ENCODE measurements around the gene INAVA. TPM values are rescaled to one million over a fixed set of nuclear protein-coding genes. Genes with fewer than 3 reads are reported as not detected.

The INAVA gene
- total RNA-seq, 1 donor from 2014 or later, result not detected

DNA sequence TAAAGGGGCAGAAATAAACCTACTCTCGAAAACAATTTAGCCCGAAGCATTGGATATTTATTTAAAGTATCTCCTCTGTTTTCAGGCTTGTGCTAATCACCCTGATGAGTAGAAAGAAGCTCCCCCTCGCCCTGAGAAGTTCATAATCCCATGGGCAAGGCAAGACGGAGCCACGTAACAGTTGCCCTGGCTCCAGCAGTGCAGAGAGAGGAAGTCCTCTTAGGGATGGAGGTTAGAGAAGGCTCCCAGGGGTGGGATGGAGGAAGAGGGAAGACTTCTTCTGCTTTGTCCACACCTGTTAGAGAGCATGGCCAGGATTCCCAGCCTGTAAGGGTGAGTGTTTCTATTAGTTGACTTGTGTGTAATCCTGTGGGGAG, 25.3 kb upstream of the INAVA start:
- Mint-ChIP-seq H3K4me3 (no peak overlapping the region), H3K27ac (no peak overlapping the region), H3K9me3 (no peaks in the 10 kb centered on the region), H3K4me1 (peaks cover 13% of the 10 kb centered on the region), H3K27me3 (peaks cover 47% of the 10 kb centered on the region), H3K36me3 (ENCODE audit: low read depth) (no peaks in the 10 kb centered on the region)
- intact Hi-C loops (cut with micrococcal nuclease), result loop anchor here (5.0 kb wide), 2 partner anchors 38 to 242 kb away; no protein-coding TSS in a partner anchor
- DNase-seq, result peak; percentile 44

DNA sequence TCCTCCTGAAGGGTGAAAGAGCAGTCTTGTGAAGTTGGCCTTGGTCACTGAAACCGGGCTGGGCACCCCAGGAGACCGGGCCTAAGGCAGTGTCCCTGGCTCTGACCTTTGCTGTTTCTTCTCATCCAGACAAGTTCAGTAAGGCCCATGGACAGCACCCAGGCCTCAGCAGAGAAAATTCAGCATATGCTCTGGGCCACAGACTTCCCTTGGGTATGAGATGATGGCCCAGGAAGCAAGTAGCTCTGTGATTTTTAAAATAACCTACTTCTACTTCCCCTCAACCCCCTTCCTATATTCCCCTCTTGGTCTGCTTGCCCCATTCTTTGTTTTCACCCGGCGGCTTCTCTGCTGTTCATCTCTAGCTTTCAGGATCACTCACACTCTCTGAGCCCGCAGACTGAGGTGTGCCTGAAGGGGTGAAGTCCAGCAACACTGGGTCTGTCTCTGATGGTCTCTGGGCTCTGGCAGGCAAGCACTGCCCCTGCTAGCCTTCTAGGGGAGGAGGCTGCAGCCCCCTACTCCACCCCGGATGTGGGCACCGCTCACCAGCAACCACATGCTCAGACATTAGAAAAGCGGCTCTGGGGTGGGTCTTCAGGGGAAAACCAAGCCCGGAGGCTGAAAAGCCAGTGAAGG, 24.8 kb upstream of the INAVA start:
- Mint-ChIP-seq H3K9me3 (no peaks in the 10 kb centered on the region), H3K4me3 (no peak overlapping the region), H3K36me3 (ENCODE audit: low read depth) (no peaks in the 10 kb centered on the region), H3K27ac (no peak overlapping the region), H3K4me1 (peaks cover 13% of the 10 kb centered on the region), H3K27me3 (peaks cover 50% of the 10 kb centered on the region)
- DNase-seq, result peak; percentile 57
- intact Hi-C loops (cut with micrococcal nuclease), result loop anchor here (5.0 kb wide), 2 partner anchors 37 to 243 kb away; no protein-coding TSS in a partner anchor

DNA sequence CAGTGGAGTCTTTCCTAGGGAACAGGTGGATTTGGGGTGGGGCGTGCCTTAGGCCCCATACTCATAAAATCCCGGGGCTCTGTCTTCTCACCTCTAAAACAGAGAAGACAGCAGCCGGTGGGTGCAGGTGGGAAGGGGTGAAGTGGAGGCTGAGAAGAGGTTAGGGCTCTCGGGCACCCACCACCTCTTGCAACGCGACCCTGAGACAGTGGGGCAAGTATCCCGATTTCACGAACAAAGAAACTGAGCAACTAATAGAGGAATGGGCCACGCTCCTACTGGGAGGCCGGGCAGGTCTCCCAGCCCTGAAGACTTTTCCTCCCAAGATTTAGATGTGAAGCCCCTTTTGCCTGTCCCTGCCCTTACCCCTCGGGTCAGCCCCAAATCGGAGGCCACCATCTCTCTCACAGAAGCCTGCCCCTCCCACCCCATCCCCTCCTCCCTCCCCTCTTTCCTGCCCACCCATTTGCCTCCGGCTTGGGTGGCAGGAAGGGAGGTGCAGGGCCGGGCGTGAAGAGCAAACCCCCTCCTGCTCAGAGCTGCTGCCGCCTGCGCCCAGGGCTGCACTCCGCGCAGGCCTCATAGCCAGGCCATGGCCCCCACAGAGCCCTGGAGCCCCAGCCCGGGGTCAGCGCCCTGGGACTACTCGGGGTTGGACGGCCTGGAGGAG, 22.1 kb upstream of the INAVA start, which contains the start of gene GPR25:
TSS of gene GPR25 (plus strand) at position 536 of the 670 bp plus-strand sequence. CDS start at position 593, 57 bp downstream.
- Mint-ChIP-seq H3K4me3 (no peak within 1 kb of the TSS), H3K4me1 (peaks cover 2% of the 10 kb centered on the region), H3K36me3 (ENCODE audit: low read depth) (no peaks in the 10 kb centered on the region), H3K27me3 (peaks cover 61% of the 10 kb centered on the region), H3K9me3 (no peaks in the 10 kb centered on the region), H3K27ac (no peak within 1 kb of the TSS)
- DNase-seq, result peak; percentile 49
- intact Hi-C loops (cut with micrococcal nuclease), result no loop called here

DNA sequence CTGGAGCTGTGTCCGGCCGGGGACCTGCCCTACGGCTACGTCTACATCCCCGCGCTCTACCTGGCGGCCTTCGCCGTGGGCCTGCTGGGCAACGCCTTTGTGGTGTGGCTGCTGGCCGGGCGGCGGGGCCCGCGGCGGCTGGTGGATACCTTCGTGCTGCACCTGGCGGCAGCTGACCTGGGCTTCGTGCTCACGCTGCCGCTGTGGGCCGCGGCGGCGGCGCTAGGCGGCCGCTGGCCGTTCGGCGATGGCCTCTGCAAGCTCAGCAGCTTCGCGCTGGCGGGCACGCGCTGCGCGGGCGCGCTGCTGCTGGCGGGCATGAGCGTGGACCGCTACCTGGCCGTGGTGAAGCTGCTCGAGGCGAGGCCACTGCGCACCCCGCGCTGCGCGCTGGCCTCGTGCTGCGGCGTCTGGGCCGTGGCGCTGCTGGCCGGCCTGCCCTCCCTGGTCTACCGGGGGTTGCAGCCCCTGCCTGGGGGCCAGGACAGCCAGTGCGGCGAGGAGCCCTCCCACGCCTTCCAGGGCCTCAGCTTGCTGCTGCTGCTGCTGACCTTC, 21.5 kb upstream of the INAVA start:
- no peaks in the 10 kb centered on the region for H3K36me3 Mint-ChIP-seq (ENCODE audit: low read depth)
- no peak overlapping the region for H3K27ac Mint-ChIP-seq
- H3K4me1 Mint-ChIP-seq, result peaks cover 6% of the 10 kb centered on the region
- no peak overlapping the region for H3K4me3 Mint-ChIP-seq
- peaks cover 60% of the 10 kb centered on the region for H3K27me3 Mint-ChIP-seq
- peak; percentile 41 for DNase-seq
- intact Hi-C loops (cut with micrococcal nuclease), result no loop called here
- no peaks in the 10 kb centered on the region for H3K9me3 Mint-ChIP-seq

DNA sequence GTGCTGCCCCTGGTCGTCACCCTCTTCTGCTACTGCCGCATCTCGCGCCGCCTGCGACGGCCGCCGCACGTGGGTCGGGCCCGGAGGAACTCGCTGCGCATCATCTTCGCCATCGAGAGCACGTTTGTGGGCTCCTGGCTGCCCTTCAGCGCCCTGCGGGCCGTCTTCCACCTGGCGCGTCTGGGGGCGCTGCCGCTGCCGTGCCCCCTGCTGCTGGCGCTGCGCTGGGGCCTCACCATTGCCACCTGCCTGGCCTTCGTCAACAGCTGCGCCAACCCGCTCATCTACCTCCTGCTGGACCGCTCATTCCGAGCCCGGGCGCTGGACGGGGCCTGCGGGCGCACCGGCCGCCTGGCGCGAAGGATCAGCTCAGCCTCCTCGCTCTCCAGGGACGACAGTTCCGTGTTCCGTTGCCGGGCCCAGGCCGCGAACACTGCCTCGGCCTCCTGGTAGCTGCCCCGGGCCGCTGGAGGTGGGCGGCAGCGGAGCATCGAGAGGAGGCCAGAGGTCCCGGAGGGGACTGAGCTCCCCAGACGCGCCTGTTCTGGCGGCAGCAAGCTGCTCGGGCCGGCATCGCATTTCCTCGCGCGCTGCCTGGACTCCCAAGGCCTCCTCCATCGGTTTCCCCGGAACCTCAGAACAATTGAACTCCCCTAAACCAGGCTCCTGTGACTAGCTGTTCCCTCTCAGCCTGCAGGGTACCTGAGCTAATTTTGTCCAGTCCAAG, 20.9 kb upstream of the INAVA start:
- Mint-ChIP-seq H3K27ac (no peak overlapping the region), H3K9me3 (no peaks in the 10 kb centered on the region), H3K4me3 (no peak overlapping the region), H3K27me3 (peaks cover 65% of the 10 kb centered on the region), H3K36me3 (ENCODE audit: low read depth) (no peaks in the 10 kb centered on the region), H3K4me1 (peaks cover 10% of the 10 kb centered on the region)
- intact Hi-C loops (cut with micrococcal nuclease), result no loop called here
- peak; percentile 52 for DNase-seq

DNA sequence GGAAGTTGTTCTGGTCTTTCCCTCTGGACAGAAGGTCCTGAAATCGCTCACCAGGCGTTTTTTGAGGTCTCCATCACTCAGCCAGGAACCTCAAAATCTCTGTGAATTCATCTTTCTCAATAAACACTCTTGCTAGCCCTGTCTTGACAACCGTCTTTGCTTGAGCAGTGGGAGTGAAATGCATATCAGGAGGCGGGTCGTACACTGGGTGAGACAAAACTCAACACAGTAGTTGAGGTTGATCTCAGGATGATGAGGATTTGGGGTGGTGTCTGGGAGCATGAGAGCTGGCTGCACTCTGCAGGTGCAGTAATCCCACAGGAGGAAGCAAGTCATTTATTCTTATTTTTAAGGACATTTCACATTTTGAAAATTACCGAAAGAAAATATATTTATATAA, 20.0 kb upstream of the INAVA start:
- peaks cover 60% of the 10 kb centered on the region for H3K27me3 Mint-ChIP-seq
- H3K27ac Mint-ChIP-seq, result no peak overlapping the region
- H3K9me3 Mint-ChIP-seq, result no peaks in the 10 kb centered on the region
- peaks cover 10% of the 10 kb centered on the region for H3K4me1 Mint-ChIP-seq
- intact Hi-C loops (cut with micrococcal nuclease), result no loop called here
- no peak overlapping the region for H3K4me3 Mint-ChIP-seq
- peak; percentile 51 for DNase-seq
- no peaks in the 10 kb centered on the region for H3K36me3 Mint-ChIP-seq (ENCODE audit: low read depth)

DNA sequence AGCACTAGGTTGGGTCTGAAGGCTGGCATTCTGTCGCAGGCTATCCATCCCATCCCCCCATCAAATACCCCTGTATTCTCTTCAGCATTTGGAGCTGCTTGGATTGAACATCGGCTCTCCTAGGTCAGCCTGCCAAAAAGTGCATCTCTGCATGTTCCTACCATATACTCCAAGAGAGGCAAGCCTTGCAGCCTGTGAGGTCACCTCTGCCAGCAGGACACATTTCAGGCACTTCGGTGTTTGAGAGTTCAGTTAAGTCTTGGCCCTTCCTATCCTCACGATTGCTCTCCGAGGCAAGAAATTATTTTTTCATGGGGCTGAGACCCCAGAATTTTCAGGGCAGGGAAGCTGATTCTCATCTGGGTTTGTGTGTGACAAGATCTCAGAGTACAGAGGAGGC, 19.3 kb upstream of the INAVA start:
- Mint-ChIP-seq H3K4me3 (no peak overlapping the region), H3K27ac (no peak overlapping the region), H3K4me1 (peaks cover 8% of the 10 kb centered on the region), H3K27me3 (peaks cover 63% of the 10 kb centered on the region), H3K9me3 (no peaks in the 10 kb centered on the region), H3K36me3 (ENCODE audit: low read depth) (no peaks in the 10 kb centered on the region)
- DNase-seq, result peak; percentile 38
- intact Hi-C loops (cut with micrococcal nuclease), result no loop called here

DNA sequence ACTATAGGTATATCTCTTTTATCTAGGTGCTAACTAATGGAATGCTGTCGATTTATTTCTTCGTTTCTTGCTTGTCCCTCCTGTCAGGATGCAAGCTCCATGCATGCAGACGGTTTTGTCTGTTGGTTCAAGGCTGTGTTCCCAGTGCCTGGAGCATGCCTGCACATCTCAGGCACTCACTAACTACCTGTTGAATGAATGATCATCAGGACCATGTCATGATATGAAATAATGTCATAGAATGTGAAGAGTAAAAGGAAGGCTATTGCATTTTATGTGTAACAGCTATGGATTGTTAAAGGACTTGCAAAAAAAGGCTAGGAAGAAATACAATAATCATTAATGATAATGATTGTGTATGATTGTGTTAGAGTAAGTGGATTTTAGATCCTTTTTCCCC, 17.7 kb upstream of the INAVA start:
- Mint-ChIP-seq H3K27ac (no peak overlapping the region), H3K36me3 (ENCODE audit: low read depth) (no peaks in the 10 kb centered on the region), H3K9me3 (no peaks in the 10 kb centered on the region), H3K27me3 (peaks cover 56% of the 10 kb centered on the region), H3K4me3 (no peak overlapping the region), H3K4me1 (peaks cover 8% of the 10 kb centered on the region)
- intact Hi-C loops (cut with micrococcal nuclease), result no loop called here
- peak; percentile 48 for DNase-seq

DNA sequence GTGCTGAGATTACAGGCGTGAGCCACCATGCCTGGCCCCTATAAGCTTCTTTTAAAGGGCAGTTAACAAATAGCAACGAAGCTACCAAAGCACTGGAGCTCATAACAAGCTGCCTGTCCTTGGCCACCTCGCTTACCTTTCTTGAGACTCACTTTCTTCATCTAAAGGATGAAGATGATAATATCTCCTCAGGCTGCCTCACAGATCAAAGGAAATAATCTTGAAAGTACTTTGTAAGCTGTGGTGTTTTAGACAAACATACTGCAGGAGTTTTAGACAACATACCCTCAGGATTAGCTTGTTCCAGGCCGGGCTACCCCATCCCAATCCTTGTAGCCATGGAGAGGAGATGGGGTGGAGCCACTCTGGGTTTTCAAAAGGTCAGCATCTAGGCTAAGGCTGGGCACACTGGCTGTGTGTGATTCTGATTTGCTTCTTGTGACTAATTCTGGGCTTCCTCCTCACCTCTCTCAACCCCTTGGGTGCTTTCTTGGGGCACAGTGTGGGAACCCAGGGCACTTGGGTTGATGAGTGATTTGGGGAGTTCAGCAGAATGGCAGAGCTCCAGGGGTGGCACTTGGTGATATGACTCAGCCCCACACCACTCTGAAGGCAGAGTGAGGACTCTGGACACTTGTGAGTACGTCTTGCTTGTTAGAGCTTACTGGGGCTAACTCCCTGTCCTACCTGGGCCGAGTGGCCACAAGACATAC, 16.7 kb upstream of the INAVA start:
- Mint-ChIP-seq H3K4me1 (peaks cover 8% of the 10 kb centered on the region), H3K4me3 (no peak overlapping the region), H3K9me3 (no peaks in the 10 kb centered on the region), H3K36me3 (ENCODE audit: low read depth) (no peaks in the 10 kb centered on the region), H3K27ac (no peak overlapping the region), H3K27me3 (peaks cover 50% of the 10 kb centered on the region)
- intact Hi-C loops (cut with micrococcal nuclease), result loop anchor here (1.0 kb wide), 1 partner anchor 11 kb away; no protein-coding TSS in a partner anchor
- DNase-seq, result peak; percentile 53

DNA sequence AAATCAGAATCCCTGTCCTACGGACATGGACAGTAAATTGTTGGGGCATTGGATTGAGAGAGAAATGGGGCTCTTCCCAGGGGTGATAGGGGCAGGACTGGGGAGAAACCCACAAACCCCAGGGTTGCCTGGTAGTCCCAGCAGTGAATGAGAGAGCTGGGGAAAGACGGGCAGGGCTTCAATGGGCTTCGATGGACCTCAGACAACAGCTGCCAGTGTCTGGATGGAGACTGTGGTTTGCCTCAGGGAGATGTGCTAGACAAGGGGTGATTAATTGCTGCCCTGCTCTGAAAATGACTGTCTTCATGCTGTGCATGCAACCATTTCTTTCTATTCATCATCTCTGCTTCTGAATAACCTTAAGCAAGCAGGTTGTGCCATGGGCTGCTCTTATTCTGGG, 14.5 kb upstream of the INAVA start:
- no peak for DNase-seq
- Mint-ChIP-seq H3K27me3 (peaks cover 45% of the 10 kb centered on the region), H3K9me3 (no peaks in the 10 kb centered on the region), H3K4me1 (peaks cover 8% of the 10 kb centered on the region), H3K36me3 (ENCODE audit: low read depth) (no peaks in the 10 kb centered on the region), H3K4me3 (no peak overlapping the region), H3K27ac (no peak overlapping the region)
- intact Hi-C loops (cut with micrococcal nuclease), result loop anchor here (10.0 kb wide), 1 partner anchor 135 kb away; no protein-coding TSS in a partner anchor

DNA sequence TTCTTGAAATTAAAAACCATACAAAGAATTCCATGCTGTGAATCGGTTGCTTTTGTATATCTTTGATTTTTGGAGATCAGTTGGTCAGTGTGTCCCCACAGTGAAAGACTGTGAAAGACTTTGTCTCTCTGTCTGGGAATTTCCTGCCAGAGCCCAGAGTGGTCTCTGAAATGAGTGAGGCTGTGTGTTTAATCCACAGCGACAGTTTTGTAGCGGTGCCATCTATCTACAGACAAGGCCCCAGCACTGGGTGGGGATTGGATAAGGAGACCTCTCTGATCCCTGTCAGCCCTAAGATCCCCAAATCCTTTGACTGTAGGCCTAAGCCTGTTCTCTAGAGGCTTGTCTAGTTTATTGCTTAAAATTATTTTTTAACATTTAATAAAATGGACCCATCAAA, 11.6 kb upstream of the INAVA start:
- intact Hi-C loops (cut with micrococcal nuclease), result loop anchor here (10.0 kb wide), 1 partner anchor 138 kb away; no protein-coding TSS in a partner anchor
- Mint-ChIP-seq H3K27ac (no peak overlapping the region), H3K9me3 (no peaks in the 10 kb centered on the region), H3K4me1 (peaks cover 17% of the 10 kb centered on the region), H3K4me3 (no peak overlapping the region), H3K27me3 (peaks cover 32% of the 10 kb centered on the region), H3K36me3 (ENCODE audit: low read depth) (no peaks in the 10 kb centered on the region)
- DNase-seq, result no peak

DNA sequence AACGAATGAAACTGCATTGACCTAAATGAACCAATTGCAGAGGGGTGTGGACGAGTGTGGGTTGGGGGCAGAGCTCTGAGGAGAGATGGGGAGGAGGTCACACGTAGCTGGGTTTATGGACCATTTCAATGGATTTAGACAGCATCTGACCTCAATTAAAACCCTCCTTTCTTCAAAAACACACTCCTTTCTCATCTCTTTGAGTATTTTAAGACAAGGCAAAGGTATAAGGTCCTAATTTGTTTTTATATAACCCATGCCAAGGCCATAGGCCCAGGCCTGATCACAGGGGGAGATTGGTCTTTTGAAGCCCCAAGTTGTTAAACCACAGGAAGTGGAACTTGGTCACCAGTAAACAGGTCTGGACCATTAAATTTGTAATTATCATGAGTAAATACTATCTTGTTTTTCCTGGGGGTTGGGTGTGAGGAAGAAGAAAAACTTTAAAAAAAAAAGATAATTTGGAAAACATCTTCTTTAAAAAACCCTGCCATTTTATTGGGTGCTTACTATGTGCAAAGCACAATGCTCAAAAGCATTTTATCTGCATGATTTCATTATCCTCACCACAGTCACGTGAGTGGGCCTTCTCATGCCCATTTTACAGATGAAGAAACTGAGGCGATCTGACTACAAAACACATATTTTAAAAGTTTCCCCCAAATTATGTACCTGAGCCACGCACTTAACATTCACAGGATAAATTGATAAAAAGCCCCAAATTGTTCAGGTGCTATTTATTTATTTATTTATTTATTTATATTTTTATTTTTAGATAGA, 8.9 kb upstream of the INAVA start:
- Mint-ChIP-seq H3K36me3 (ENCODE audit: low read depth) (no peaks in the 10 kb centered on the region), H3K27ac (no peak overlapping the region), H3K4me1 (peaks cover 35% of the 10 kb centered on the region), H3K4me3 (no peak overlapping the region), H3K27me3 (peaks cover 27% of the 10 kb centered on the region), H3K9me3 (no peaks in the 10 kb centered on the region)
- DNase-seq, result no peak
- intact Hi-C loops (cut with micrococcal nuclease), result loop anchor here (5.0 to 10.0 kb wide), 4 partner anchors 141 to 734 kb away; partner anchors contain the start of gene KIF14

All from activated CD4-positive, alpha-beta T cell treated with anti-CD3 and anti-CD28 coated beads, Interleukin-2, amount 10 ng/mL, durations not matched to agents 24 days and 14 days (primary cell).